Common myeloid progenitor, CD34-positive (primary cell): Measurements from ENCODE around the gene TIAM2.

Source experiments
- CTCF ChIA-PET: fragments of 350-600 bp; sonication (Branson Sonifier 250); formaldehyde crosslinking; loops from one replicate; lab custom pipeline; 2021; ENCODE audit warnings: antibody characterized with exemption; lab: Charles Lee
- POLR2A ChIA-PET: fragments of 350-600 bp; sonication (Branson Sonifier 250); formaldehyde crosslinking; loops from one replicate; lab custom pipeline; 2021; ENCODE audit warnings: antibody characterized with exemption; lab: Charles Lee
- DNase-seq, 3 donors: peaks; one replicate each; pipeline versions ENCODE4 v3.0.0 to v3.0.0-alpha.2; 2013
- H3K27ac ChIP-seq, 2 experiments: 1 replicate in 1 of 2; 2 replicates in 1 of 2; pipeline ENCODE4 v1.7.0; 2013; ENCODE audit warnings: inconsistent platforms in 2 of 2, low read length in 2 of 2, mild to moderate bottlenecking in 2 of 2, low read depth in 1 of 2, moderate library complexity in 1 of 2; ENCODE audit not compliant: severe bottlenecking in 2 of 2, insufficient read depth in 1 of 2, poor library complexity in 1 of 2
- H3K27me3 ChIP-seq, 5 experiments: replicated peaks in 2 of 5; 1 replicate in 3 of 5; 2 replicates in 2 of 5; pipeline versions ENCODE4 v1.6.1 to v1.7.0; 2013; ENCODE audit warnings: low read length in 4 of 5, mild to moderate bottlenecking in 2 of 5, moderate library complexity in 2 of 5, inconsistent platforms in 1 of 5; ENCODE audit not compliant: insufficient read depth in 5 of 5, control insufficient read depth in 4 of 5
- H3K36me3 ChIP-seq, 4 experiments: 1 replicate in 2 of 4; 2 replicates in 2 of 4; pipeline versions ENCODE4 v1.6.1 to v1.7.0; 2013; ENCODE audit warnings: low read length in 3 of 4, control low read depth in 1 of 4, mild to moderate bottlenecking in 1 of 4; ENCODE audit not compliant: control insufficient read depth in 4 of 4, insufficient read depth in 4 of 4
- H3K4me1 ChIP-seq, 4 experiments: 1 replicate in 3 of 4; 2 replicates in 1 of 4; pipeline versions ENCODE4 v1.6.1 to v1.7.1; 2013; ENCODE audit warnings: low read length in 3 of 4, mild to moderate bottlenecking in 3 of 4, control low read depth in 1 of 4, inconsistent platforms in 1 of 4, moderate library complexity in 1 of 4; ENCODE audit not compliant: control insufficient read depth in 4 of 4, insufficient read depth in 4 of 4; ENCODE audit errors: control extremely low read depth in 1 of 4
- H3K4me3 ChIP-seq, 7 experiments: 1 replicate in 4 of 7; 2 replicates in 3 of 7; pipeline versions ENCODE4 v1.5.1 to v1.7.0; 2013; ENCODE audit warnings: mild to moderate bottlenecking in 7 of 7, low read length in 6 of 7, moderate library complexity in 6 of 7, inconsistent platforms in 2 of 7, low read depth in 2 of 7, control low read depth in 1 of 7; ENCODE audit not compliant: insufficient read depth in 4 of 7, control insufficient read depth in 1 of 7; ENCODE audit errors: extremely low read depth in 1 of 7
- H3K9me3 ChIP-seq, 5 experiments: 1 replicate in 4 of 5; 2 replicates in 1 of 5; pipeline versions ENCODE4 v1.6.1 to v1.7.1; 2013; ENCODE audit warnings: low read length in 4 of 5, mild to moderate bottlenecking in 2 of 5, inconsistent platforms in 1 of 5, low read depth in 1 of 5, moderate library complexity in 1 of 5; ENCODE audit not compliant: control insufficient read depth in 4 of 5, insufficient read depth in 2 of 5; ENCODE audit errors: control extremely low read depth in 1 of 5
- WGBS: methylation state at CpG from one replicate; pipeline ENCODE4 v1.1.5; 2013; ENCODE audit not compliant: insufficient coverage; 5-methylcytosine and 5-hydroxymethylcytosine counted together

TIAM2 gene

GRCh38 chr6:155261111-155261900 lies 266.2 kb downstream of the TIAM2 start:
- Histone ChIP-seq H3K36me3 (peaks cover 12 to 64% (median 54%) of the 10 kb centered on the region in 4 experiments), H3K4me1 (no peaks in the 10 kb centered on the region), H3K27ac (no peak overlapping the region), H3K9me3 (no peaks in the 10 kb centered on the region), H3K27me3 (no peaks in the 10 kb centered on the region), H3K4me3 (no peak overlapping the region)
- ChIA-PET CTCF (interaction anchor here (1.6 kb wide), 1 partner anchor 13 kb away, joined by 4 read pairs; no protein-coding TSS in a partner anchor), POLR2A (no interaction called here)
- no peak for DNase-seq
- WGBS, result 100% methylated on average over 5 of the region's 11 CpGs

GRCh38 chr6:155262655-155263054 lies 267.5 kb downstream of the TIAM2 start:
- CTCF ChIA-PET, result interaction anchor here (1.6 kb wide), 1 partner anchor 14 kb away, joined by 4 read pairs; no protein-coding TSS in a partner anchor
- WGBS, result 100% methylated on average over 1 of the region's 4 CpGs
- H3K4me3 ChIP-seq, result no peak overlapping the region
- no peaks in the 10 kb centered on the region for H3K27me3 ChIP-seq
- no peaks in the 10 kb centered on the region for H3K4me1 ChIP-seq
- no peaks in the 10 kb centered on the region for H3K9me3 ChIP-seq
- DNase-seq, result no peak
- H3K27ac ChIP-seq, result no peak overlapping the region
- POLR2A ChIA-PET, result no interaction called here
- peaks cover 5 to 56% (median 43%) of the 10 kb centered on the region in 4 experiments for H3K36me3 ChIP-seq

GRCh38 chr6:155263373-155264063 lies 268.4 kb downstream of the TIAM2 start, which contains the start of gene CLDN20:
CLDN20 (plus strand) TSS chr6:155264013; CDS start chr6:155275720, 11,707 bp downstream.
- no peaks in the 10 kb centered on the region for H3K27me3 ChIP-seq
- no peak for DNase-seq
- no peaks in the 10 kb centered on the region for H3K4me1 ChIP-seq
- no peak within 1 kb of the TSS for H3K27ac ChIP-seq
- CTCF ChIA-PET, result interaction anchor here (0.6 kb wide), 1 partner anchor 48 kb away, joined by 3 read pairs; no protein-coding TSS in a partner anchor
- no peaks in the 10 kb centered on the region for H3K9me3 ChIP-seq
- 99% methylated on average over 6 of the region's 10 CpGs for WGBS
- POLR2A ChIA-PET, result no interaction called here
- no peak within 1 kb of the TSS for H3K4me3 ChIP-seq
- peaks cover 5 to 50% (median 36%) of the 10 kb centered on the region in 4 experiments for H3K36me3 ChIP-seq

- Histone ChIP-seq H3K36me3 (peaks cover 2 to 37% (median 25%) of the 10 kb centered on the region in 4 experiments), H3K27me3 (no peaks in the 10 kb centered on the region), H3K4me1 (no peaks in the 10 kb centered on the region), H3K4me3 (no peak overlapping the region), H3K27ac (no peak overlapping the region), H3K9me3 (no peaks in the 10 kb centered on the region)
- POLR2A ChIA-PET, result no interaction called here
- CTCF ChIA-PET, result interaction anchor here (1.3 kb wide), 1 partner anchor 25 kb away, joined by 3 read pairs; no protein-coding TSS in a partner anchor
- no peak for DNase-seq
- WGBS, result 84% methylated on average over 7 of the region's 9 CpGs
Measured at GRCh38 chr6:155264693-155265320, 269.7 kb downstream of the TIAM2 start.

DNA sequence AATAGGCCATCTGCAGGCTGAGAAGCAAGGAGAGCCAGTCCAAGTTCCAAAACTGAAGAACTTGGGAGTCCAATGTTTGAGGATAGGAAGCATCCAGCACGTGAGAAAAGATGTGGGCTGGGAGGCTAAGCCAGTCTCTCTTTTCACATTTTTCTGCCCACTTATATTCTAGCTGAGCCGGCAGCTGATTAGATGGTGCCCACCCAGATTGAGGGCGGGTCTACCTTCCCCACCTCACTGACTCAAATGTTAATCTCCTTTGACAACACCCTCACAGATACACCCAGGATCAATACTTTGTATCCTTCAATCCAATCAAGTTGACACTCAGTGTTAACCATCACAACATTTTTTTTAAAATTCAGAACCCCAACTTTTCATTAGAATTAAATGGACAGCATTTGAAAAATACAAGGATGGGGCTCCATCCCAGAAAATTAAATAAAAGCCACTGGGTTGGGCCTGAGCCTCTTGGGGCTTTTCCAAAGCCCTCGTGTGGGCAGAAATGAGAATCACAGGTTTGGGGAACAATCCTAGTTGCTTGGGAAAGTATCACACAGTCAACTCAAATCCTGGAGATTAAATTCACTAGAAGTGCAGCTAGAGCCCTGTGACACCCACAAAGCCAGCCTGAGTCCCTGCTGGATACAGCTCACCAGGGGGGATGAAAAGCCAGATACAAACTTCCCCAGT lies 270.9 kb downstream of the TIAM2 start:
- WGBS, result 95% methylated on average over 3 of the region's 4 CpGs
- Histone ChIP-seq H3K36me3 (peaks cover 2 to 32% (median 19%) of the 10 kb centered on the region in 4 experiments), H3K4me1 (no peaks in the 10 kb centered on the region), H3K9me3 (no peaks in the 10 kb centered on the region), H3K27me3 (no peaks in the 10 kb centered on the region), H3K4me3 (no peak overlapping the region), H3K27ac (no peak overlapping the region)
- no peak for DNase-seq
- ChIA-PET POLR2A (no interaction called here), CTCF (interaction anchor here (1.3 to 2.0 kb wide), 3 partner anchors 11 to 89 kb away, joined by 3 to 10 read pairs (median 4); no protein-coding TSS in a partner anchor)

- 100% methylated on average over 1 of the region's 2 CpGs for WGBS
- ChIA-PET POLR2A (no interaction called here), CTCF (interaction anchor here (1.0 to 2.0 kb wide), 5 partner anchors 9 to 90 kb away, joined by 3 to 10 read pairs (median 4); no protein-coding TSS in a partner anchor)
- Histone ChIP-seq H3K27ac (no peak overlapping the region), H3K27me3 (no peaks in the 10 kb centered on the region), H3K4me1 (no peaks in the 10 kb centered on the region), H3K4me3 (no peak overlapping the region), H3K9me3 (no peaks in the 10 kb centered on the region), H3K36me3 (peaks cover 2 to 29% (median 15%) of the 10 kb centered on the region in 4 experiments)
- DNase-seq, result no peak
Measured at GRCh38 chr6:155267411-155267810, 272.3 kb downstream of the TIAM2 start.
